Urinary bladder (tissue), 4 donors: ENCODE data around the gene PRR5. TPM values are rescaled to one million over a fixed set of nuclear protein-coding genes. Genes with fewer than 3 reads are reported as not detected.
"Not testable (repeated sequence)": the region's sequence is repeated elsewhere in the genome, so short reads cannot be mapped to it uniquely, and the experiment has no call there.

Experiments used
- DNase-seq: peaks from one replicate; pipeline ENCODE4 v3.0.0-alpha.2; 2015; ENCODE audit errors: extremely low spot score
- H3K27ac ChIP-seq: one replicate; pipeline ENCODE4 v1.5.1; 2013; ENCODE audit warnings: low read depth, mild to moderate bottlenecking, moderate library complexity
- H3K36me3 ChIP-seq: one replicate; pipeline ENCODE4 v1.6.1; 2013; ENCODE audit warnings: mild to moderate bottlenecking, moderate library complexity; ENCODE audit not compliant: insufficient read depth
- H3K4me1 ChIP-seq: one replicate; pipeline ENCODE4 v1.6.1; 2013; ENCODE audit warnings: mild to moderate bottlenecking, moderate library complexity; ENCODE audit not compliant: insufficient read depth
- H3K4me3 ChIP-seq: one replicate; pipeline ENCODE4 v1.5.1; 2013; ENCODE audit warnings: low read depth, low read length
- WGBS: extraction: QIAGEN DNeasy Blood & Tissue Kit; methylation state at CpG from one replicate; pipeline ENCODE4 v1.1.7; 2013; 5-methylcytosine and 5-hydroxymethylcytosine counted together
- polyA plus RNA-seq: library from polyadenylated mRNA; stranded (reverse); fragments of 200-250 nt; gene quantifications from one replicate; pipeline ENCODE4 v1.2.3, GENCODE V29; 2013
- total RNA-seq: library from RNA; depleted of rRNA; stranded (reverse); fragments of >200 nt; gene quantifications from one replicate; pipeline ENCODE4 v1.2.3, GENCODE V29; 2014
- donor health status: healthy with polysubstance abuse.
- donor health status: healthy.

PRR5 gene
- total and polyA plus RNA-seq, 2 donors: 13.9 to 28.1 TPM

DNA sequence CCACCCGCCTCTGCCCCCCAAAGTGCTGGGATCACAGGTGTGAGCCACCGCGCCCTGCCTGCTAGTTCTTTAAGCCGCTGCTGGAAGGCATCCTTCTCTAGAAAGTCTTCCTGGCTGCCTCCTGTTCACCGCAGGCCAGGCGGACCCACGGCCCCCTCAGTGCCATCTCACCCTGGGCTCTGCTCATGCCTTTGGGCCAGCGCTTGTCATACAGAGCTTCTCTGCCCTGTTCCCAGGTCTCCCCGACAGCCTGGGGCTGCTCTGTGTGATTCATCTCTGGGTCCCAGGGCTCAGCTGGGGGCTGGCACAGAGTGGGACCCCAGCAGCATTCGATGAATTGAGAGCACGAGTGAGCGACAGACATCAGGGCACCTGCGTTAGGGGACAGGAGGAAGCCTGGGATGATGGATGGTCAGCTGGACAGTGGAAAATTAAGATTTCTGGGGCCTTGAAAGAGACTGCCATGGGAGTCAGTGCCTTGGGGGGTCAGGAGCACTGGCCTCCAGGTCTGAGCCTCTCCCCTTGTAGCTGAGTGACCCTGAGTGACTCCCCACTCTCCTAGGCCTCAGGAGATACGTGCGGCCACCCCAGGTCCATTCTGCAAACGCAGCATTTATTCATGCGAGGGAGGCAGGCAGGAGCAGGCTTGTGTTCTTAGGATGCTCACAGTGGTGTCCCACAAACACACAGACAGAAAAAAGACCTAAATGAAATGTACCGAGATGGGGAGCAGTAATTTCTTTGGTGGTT lies 23.3 kb upstream of the PRR5 start:
- H3K4me3 ChIP-seq: no peak overlapping the region
- DNase-seq: no peak
- H3K4me1 ChIP-seq: no peaks in the 10 kb centered on the region
- 94% methylated on average over 18 of the region's 18 CpGs for WGBS
- H3K27ac ChIP-seq: no peak overlapping the region
- H3K36me3 ChIP-seq: no peaks in the 10 kb centered on the region

DNA sequence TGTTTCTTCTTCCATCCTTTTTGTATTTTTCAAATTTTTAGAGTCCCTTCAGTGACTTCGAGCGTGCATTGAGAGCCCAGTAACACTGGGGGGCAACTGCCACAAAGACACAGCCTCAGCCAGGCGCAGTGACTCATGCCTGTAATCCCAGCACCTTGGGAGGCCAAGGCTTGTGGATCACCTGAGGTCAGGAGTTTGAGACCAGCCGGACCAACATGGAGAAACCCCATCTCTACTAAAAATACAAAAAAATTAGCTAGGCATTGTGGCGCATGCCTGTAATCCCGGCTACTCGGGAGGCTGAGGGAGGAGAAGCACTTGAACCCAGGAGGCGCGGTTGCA lies 22.7 kb upstream of the PRR5 start:
- H3K4me3 ChIP-seq, H3K36me3 ChIP-seq, H3K4me1 ChIP-seq, H3K27ac ChIP-seq, DNase-seq: not testable (repeated sequence)
- 93% methylated on average over 9 of the region's 9 CpGs for WGBS

DNA sequence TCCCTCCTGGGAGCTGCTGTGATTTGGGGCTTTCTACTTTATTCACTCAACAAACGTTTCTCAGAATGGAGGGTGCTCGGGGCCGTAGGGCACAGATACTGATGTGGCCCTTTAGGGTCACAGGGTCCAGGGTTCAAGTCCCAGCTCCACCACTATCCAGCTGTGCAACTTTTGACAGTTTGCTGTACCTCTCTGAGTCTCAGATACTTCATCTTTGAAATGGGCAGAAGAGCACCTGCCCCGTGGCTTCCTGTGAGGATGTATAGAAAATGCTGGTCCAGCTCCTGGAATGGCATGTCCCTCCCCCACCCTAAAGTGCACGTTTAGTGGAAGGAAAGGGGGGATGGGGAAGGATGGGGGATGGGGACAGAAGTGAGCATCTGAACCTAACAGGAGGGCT lies 21.9 kb upstream of the PRR5 start:
- 72% methylated on average over 5 of the region's 5 CpGs for WGBS
- H3K4me3 ChIP-seq: no peak overlapping the region
- DNase-seq: no peak
- H3K27ac ChIP-seq: no peak overlapping the region
- H3K4me1 ChIP-seq: peaks cover 2% of the 10 kb centered on the region
- H3K36me3 ChIP-seq: no peaks in the 10 kb centered on the region

DNA sequence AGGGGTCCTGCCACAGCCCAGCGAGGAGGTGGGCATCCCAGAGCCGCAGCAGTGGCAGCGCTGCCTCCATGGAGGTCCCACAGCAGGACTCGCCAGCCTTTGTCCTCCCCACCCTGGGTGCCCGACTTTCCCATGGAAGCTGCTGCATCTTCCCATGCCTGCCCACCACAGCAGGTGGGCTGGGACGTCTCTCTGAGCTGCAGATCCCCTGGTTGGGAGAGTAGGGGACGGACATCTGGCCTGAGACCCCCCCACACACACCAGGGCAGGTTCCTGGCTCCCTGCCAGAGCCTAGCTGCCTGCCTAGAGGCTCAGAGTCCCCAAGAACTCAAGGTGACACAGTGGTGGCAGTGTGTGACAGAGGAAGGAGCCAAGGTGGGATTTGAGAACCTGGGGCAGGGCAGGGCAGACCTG lies 21.5 kb upstream of the PRR5 start:
- Histone ChIP-seq H3K4me3 (no peak overlapping the region), H3K36me3 (no peaks in the 10 kb centered on the region), H3K4me1 (peaks cover 2% of the 10 kb centered on the region), H3K27ac (no peak overlapping the region)
- no peak for DNase-seq
- 73% methylated on average over 7 of the region's 7 CpGs for WGBS

DNA sequence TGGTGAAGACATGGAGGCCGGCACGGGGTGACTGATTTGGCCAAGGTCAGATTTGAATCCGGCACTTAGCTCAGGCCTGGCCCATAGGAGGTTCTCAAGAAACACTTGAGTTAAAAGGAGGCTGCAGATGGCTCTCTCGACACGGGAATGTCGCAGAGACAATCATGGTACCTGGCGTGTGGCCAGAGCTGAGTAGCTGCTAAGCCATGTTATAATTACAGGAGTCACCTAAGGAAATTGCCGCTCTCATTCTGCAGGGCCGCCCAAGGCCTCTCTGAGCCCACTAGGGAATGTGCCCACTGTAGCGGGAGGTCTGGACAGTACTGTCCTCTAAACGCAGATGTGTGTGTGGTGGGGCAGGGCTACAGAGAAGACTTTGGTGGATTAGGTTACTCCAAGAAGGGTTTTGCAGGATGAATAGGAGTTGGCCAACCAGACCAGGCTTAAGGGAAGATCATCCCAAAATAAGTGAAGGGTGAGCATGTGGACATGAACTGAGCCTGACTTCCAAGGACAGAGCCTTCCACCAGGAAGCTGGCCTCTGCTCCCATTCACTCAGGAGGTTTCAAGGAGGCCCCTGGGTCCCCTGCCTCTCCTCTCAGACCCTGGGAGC lies 19.3 kb upstream of the PRR5 start:
- Histone ChIP-seq H3K4me3 (no peak overlapping the region), H3K36me3 (no peaks in the 10 kb centered on the region), H3K4me1 (peaks cover 2% of the 10 kb centered on the region), H3K27ac (no peak overlapping the region)
- 92% methylated on average over 11 of the region's 11 CpGs for WGBS
- DNase-seq: no peak

DNA sequence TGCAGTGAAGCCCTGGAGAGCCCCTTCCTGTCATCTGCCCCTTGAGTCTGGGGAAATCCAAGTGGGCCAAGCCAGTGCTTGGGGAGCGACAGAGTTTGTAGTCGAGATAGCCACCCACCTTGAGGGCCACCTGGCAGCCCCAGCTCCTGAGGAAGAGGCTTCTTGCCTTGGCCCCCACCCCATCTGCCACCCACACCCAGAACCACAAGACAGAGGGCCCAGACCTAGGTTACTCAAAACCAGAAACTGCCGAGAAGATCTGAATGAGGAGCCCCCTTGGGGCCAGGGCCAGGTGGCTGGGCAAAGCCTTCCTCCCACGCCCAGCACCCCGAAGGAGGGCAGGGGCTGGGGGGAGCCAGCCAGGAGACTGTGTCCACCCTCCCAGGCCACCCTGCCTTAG lies 18.8 kb upstream of the PRR5 start:
- no peak for DNase-seq
- no peak overlapping the region for H3K4me3 ChIP-seq
- WGBS: 81% methylated on average over 5 of the region's 5 CpGs

DNA sequence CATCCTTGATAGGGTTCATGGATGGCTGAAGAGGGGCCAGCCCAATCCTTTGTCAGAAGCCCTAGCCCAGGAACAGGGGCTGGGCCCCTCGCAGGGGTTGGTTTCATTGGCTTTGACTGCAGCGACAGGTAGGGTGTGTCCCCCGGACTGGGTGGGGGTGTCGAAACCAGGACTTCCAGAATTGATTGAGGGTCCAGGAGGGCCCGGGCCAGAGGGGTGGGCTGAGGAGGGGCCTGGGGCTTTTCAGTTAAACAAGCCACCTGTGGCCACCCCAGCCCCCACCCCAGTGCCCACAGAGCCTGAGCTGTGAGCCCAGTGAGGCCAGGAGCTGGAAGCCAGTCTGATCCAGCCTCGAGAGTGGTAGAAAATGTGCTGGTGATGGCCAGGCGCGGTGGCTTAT lies 18.1 kb upstream of the PRR5 start:
- WGBS: 90% methylated on average over 8 of the region's 8 CpGs
- Histone ChIP-seq H3K27ac (no peak overlapping the region), H3K4me1 (peaks cover 2% of the 10 kb centered on the region), H3K4me3 (no peak overlapping the region), H3K36me3 (no peaks in the 10 kb centered on the region)
- DNase-seq: no peak

More for the DNA sequence above, 18.8 kb upstream of the PRR5 start:
- H3K36me3 ChIP-seq: no peaks in the 10 kb centered on the region
- H3K4me1 ChIP-seq: peaks cover 2% of the 10 kb centered on the region
- H3K27ac ChIP-seq: no peak overlapping the region

DNA sequence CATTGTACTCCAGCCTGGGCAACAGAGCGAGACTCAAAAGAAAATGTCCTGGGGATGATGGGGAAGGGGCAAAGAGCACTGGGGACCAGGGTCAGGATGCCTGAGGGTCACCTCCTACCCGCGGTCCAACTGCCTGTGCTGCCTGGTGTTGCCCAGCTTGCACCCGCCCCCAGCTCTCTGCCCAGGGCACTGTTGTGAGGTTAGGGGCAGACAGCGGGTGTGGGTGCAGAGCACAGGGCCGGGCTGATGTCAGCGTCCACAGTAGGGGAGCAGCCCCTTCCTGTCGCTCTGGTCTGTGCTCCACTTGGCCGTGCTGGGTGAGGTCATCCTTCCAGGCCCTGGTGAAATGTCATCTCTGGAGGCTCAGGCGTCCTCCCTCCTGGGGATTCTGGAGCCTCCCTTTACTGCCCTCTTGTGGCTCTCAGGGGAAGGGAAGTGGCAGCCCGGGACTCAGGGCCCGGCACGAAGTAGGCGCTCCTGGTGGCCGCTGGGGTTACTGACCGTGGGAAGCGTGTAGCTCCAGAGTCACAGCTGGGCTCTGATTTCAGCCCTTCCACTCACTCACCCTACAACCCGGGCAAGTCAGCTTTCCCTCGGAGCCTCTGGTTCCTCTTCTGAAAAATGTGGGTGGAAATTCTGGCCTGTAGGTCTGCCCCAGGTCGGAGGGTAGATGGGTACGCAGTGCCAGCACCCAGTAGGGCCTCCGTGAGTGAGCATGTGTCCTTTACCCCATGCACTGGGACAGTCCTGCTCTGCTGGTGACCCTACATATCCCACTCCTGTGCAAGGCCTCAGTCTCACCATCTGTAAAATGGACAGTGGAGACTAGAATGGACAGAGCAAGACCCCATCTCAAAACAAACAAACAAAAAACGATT lies 17.3 kb upstream of the PRR5 start:
- Histone ChIP-seq H3K36me3 (no peaks in the 10 kb centered on the region), H3K27ac (no peak overlapping the region), H3K4me3 (no peak overlapping the region), H3K4me1 (peaks cover 2% of the 10 kb centered on the region)
- peak; percentile 50 for DNase-seq
- WGBS: 29% methylated on average over 23 of the region's 23 CpGs

DNA sequence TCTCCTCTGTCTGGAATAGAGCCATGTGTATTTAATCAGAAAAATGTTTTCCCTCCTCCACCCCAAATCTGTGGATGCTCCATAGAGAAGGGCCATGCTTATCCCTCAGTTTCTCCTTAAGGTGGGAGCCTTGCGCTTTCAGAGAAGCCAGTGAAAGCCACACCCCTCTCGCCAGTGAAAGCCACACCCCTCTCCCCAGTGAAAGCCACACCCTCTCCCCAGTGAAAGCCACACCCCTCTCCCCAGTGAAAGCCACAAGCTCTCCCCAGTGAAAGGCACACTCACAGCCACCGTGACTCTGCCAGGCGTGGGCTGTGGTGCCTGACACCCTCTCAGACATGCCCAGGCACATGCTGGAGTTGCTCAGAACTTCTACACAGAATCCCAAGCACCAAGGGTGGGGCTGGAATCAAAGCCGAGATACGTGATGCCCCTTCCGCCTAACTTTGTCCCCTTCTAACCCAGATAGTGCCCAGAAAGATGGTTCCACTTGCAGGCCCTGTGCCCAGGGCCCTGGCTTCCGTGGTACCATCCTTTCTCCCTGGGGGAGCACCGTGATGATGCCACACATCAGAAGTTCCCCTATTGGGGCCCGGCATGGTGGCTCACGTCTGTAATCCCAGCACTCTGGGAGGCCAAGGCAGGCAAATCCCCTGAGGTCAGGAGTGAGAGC lies 16.5 kb upstream of the PRR5 start:
- Histone ChIP-seq H3K36me3 (no peaks in the 10 kb centered on the region), H3K27ac (no peak overlapping the region), H3K4me1 (peaks cover 2% of the 10 kb centered on the region), H3K4me3 (no peak overlapping the region)
- 69% methylated on average over 11 of the region's 11 CpGs for WGBS
- DNase-seq: no peak

DNA sequence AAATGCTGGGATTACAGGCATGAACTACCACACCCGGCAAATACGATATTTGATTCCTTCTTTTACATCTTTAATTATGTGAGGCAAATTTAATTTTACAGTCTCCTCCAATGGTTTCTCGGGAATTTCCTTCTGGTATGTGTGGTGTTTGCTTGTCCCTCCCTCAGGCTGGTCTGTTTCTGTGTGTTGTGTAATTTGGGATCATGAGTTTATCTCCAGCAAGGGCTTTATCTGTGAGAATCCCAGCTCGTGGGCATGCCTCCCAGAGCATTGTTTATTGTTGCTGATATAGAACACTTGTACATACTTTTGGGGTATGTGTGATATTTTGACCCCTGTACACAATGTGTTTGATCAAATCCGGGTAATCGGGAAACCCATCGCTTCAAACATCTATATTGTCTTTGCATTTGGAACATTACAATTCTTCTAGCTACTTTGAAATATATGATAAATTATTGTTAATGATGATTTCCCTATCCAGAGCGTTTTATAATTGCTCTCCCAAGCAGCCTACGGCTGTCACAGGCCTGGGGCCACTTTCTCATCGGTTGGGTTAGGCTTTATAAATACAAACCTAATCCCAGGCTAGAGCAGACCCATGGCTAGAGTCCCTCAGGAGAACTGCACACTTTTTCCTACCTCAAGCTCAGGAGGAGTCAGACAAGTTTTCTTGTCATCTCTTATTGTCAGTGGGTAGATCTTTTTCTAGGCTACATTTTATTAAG lies 15.0 kb upstream of the PRR5 start:
- no peak overlapping the region for H3K4me3 ChIP-seq

DNA sequence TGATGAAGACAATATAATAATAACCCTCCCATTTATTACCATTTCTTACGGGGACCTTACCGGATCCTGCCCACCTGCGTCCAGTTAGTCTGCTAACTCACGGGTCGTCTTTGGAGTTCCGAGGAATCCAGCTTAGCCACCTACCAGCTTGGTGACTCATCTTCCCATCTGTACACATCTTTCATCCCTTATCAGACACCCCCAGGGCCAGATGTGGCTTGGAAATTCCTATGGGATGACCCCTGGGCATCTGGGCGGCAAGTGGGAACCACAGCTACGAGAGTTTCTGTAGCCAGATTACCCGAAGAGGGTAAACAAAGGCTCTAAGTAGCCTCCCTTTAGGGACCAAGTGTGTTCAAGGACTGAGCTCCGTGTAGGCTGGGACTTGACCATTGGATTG lies 12.8 kb upstream of the PRR5 start:
- Histone ChIP-seq H3K27ac (no peak overlapping the region), H3K4me1 (peaks cover 2% of the 10 kb centered on the region), H3K4me3 (no peak overlapping the region), H3K36me3 (no peaks in the 10 kb centered on the region)
- 82% methylated on average over 10 of the region's 10 CpGs for WGBS
- DNase-seq: no peak

More for the DNA sequence above, 15.0 kb upstream of the PRR5 start:
- WGBS: 39% methylated on average over 10 of the region's 10 CpGs
- no peak for DNase-seq
- H3K27ac ChIP-seq: no peak overlapping the region
- H3K36me3 ChIP-seq: no peaks in the 10 kb centered on the region
- H3K4me1 ChIP-seq: peaks cover 2% of the 10 kb centered on the region

DNA sequence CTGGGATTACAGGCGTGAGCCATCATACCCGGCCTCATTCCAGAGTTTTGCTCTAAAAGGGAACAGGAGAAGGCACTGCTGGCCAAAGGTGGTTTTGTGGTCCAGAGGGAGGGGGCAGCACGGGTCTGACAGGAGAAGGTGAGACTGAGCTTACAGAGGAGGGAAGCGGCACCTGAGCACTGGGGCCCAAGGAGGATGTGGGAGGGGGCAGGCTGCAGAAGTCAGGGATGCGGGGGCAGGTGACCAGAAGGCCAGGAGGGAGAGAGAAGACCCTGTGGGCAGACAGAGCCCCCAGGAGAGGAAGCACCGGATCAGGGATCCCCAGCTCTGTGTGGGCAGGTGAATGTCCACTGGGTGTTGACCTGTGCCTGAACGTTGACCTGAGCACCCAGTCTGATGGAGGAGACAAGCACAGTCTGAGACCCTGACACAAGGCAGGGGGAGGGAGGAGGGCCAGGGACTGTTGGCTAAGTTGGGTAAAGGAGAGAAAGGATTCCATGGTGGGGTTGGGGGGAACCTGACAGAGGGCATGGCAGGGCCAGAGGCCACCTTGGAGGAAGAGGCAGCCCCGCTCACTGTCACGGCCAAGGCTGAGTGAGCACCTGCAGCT lies 12.0 kb upstream of the PRR5 start:
- DNase-seq: no peak
- Histone ChIP-seq H3K36me3 (no peaks in the 10 kb centered on the region), H3K4me3 (no peak overlapping the region), H3K27ac (no peak overlapping the region), H3K4me1 (no peaks in the 10 kb centered on the region)
- WGBS: 92% methylated on average over 9 of the region's 9 CpGs
